Activated T-helper 2 cell treated with anti-CD3 and anti-CD28 coated beads, Interferon-gamma antibody, Interleukin-2, Interleukin-4, amounts not matched to agents 10 μg/mL and 5 μg/mL and 100 μg/mL, durations not matched to agents 14 hours and 24 hours and 36 hours (primary cell): ENCODE results near the gene GFAP. TPM values are rescaled to one million over a fixed set of nuclear protein-coding genes. Genes with fewer than 3 reads are reported as not detected.

Experiments
- DNase-seq: peaks from one replicate; pipeline ENCODE4 v3.0.0; 2021; ENCODE audit warnings: low spot score
- H3K27ac Mint-ChIP-seq: one replicate; pipeline ENCODE4 v1.8.0; 2021; ENCODE audit warnings: mixed read lengths
- H3K27me3 Mint-ChIP-seq: one replicate; pipeline ENCODE4 v1.8.0; 2021; ENCODE audit warnings: low read depth, mixed read lengths
- H3K36me3 Mint-ChIP-seq: one replicate; pipeline ENCODE4 v1.8.0; 2021; ENCODE audit warnings: low read depth, mixed read lengths
- H3K4me1 Mint-ChIP-seq: one replicate; pipeline ENCODE4 v1.8.0; 2021; ENCODE audit warnings: low read depth, mixed read lengths
- H3K4me3 Mint-ChIP-seq: one replicate; pipeline ENCODE4 v1.8.0; 2021; ENCODE audit warnings: low read depth, mild to moderate bottlenecking, moderate library complexity, mixed read lengths
- H3K9me3 Mint-ChIP-seq: one replicate; pipeline ENCODE4 v1.8.0; 2021; ENCODE audit warnings: mixed read lengths
- intact Hi-C: fragments of 100-400 bp; cut with micrococcal nuclease; formaldehyde crosslinking; loops from one replicate; pipeline ENCODE4 v1.15.1; 2023
- total RNA-seq: library from RNA; stranded (reverse); gene quantifications from 2 replicates; pipeline ENCODE4 v1.2.3, GENCODE V29; 2022

Gene GFAP
- total RNA-seq, 1 donor from 2014 or later = 0.34 TPM

- peaks cover 33% of the 10 kb centered on the region for H3K27me3 Mint-ChIP-seq
- DNase-seq = no peak
- no peak overlapping the region for H3K27ac Mint-ChIP-seq
- peaks cover 5% of the 10 kb centered on the region for H3K4me1 Mint-ChIP-seq
- no peak overlapping the region for H3K4me3 Mint-ChIP-seq
- no peaks in the 10 kb centered on the region for H3K9me3 Mint-ChIP-seq
- intact Hi-C loops = loop anchor here (10.0 kb wide), 1 partner anchor 277 kb away; no protein-coding TSS in a partner anchor
- H3K36me3 Mint-ChIP-seq = no peaks in the 10 kb centered on the region
These were observed 2.2 kb upstream of the GFAP start for GRCh38 chr17:44917456-44917855.

DNA sequence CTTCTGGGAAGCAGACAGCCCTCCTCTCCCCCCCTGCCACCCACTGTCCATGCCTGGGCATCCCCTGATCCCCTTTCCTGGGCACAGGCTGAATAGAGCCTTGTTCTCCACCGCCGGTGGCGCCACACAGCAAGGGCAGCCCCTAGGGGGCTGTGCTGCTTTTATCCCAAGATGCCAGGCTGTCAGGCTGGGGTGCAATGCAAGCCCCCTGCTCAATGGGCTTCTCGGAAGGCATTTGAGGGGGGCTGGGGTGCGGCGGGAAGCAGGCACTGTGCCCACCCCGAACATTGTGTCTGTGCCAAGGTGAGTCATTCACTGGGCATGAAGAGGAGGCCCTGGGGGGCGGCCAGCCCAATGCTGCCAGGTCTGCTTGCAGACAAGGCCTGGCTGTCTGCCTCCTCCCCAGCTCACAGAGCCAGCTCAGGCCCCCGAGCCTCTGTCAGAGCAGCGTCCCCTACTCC lies 1.5 kb upstream of the GFAP start:
- Mint-ChIP-seq H3K27ac (no peak overlapping the region), H3K27me3 (peaks cover 36% of the 10 kb centered on the region), H3K4me3 (no peak overlapping the region), H3K36me3 (no peaks in the 10 kb centered on the region), H3K9me3 (no peaks in the 10 kb centered on the region), H3K4me1 (peaks cover 5% of the 10 kb centered on the region)
- intact Hi-C loops = loop anchor here (10.0 kb wide), 1 partner anchor 278 kb away; no protein-coding TSS in a partner anchor
- DNase-seq = no peak

- Mint-ChIP-seq H3K4me3 (no peak overlapping the region), H3K36me3 (no peaks in the 10 kb centered on the region), H3K4me1 (peaks cover 5% of the 10 kb centered on the region), H3K27me3 (peaks cover 34% of the 10 kb centered on the region), H3K27ac (no peak overlapping the region), H3K9me3 (no peaks in the 10 kb centered on the region)
- no peak for DNase-seq
- intact Hi-C loops = loop anchor here (10.0 kb wide), 1 partner anchor 279 kb away; no protein-coding TSS in a partner anchor
These were observed 821 bp upstream of the GFAP start for GRCh38 chr17:44915862-44916780.

- no peak overlapping the region for H3K4me3 Mint-ChIP-seq
- peaks cover 33% of the 10 kb centered on the region for H3K27me3 Mint-ChIP-seq
- DNase-seq = no peak
- H3K4me1 Mint-ChIP-seq = peaks cover 7% of the 10 kb centered on the region
- H3K9me3 Mint-ChIP-seq = no peaks in the 10 kb centered on the region
- no peaks in the 10 kb centered on the region for H3K36me3 Mint-ChIP-seq
- no peak overlapping the region for H3K27ac Mint-ChIP-seq
- intact Hi-C loops = loop anchor here (10.0 kb wide), 1 partner anchor 280 kb away; no protein-coding TSS in a partner anchor
These were observed 515 bp downstream of the GFAP start for GRCh38 chr17:44914698-44915271.

- Mint-ChIP-seq H3K4me1 (peaks cover 7% of the 10 kb centered on the region), H3K4me3 (no peak overlapping the region), H3K36me3 (no peaks in the 10 kb centered on the region), H3K9me3 (no peaks in the 10 kb centered on the region), H3K27me3 (peaks cover 33% of the 10 kb centered on the region), H3K27ac (no peak overlapping the region)
- no peak for DNase-seq
- intact Hi-C loops = loop anchor here (10.0 kb wide), 1 partner anchor 281 kb away; no protein-coding TSS in a partner anchor
These were observed 1.2 kb downstream of the GFAP start for GRCh38 chr17:44914148-44914547.

GRCh38 chr17:44913676-44914075 lies 1.6 kb downstream of the GFAP start:
- Mint-ChIP-seq H3K4me3 (no peak overlapping the region), H3K36me3 (no peaks in the 10 kb centered on the region), H3K27me3 (peaks cover 33% of the 10 kb centered on the region), H3K4me1 (peaks cover 7% of the 10 kb centered on the region), H3K9me3 (no peaks in the 10 kb centered on the region), H3K27ac (no peak overlapping the region)
- intact Hi-C loops = loop anchor here (10.0 kb wide), 1 partner anchor 281 kb away; no protein-coding TSS in a partner anchor
- no peak for DNase-seq

DNA sequence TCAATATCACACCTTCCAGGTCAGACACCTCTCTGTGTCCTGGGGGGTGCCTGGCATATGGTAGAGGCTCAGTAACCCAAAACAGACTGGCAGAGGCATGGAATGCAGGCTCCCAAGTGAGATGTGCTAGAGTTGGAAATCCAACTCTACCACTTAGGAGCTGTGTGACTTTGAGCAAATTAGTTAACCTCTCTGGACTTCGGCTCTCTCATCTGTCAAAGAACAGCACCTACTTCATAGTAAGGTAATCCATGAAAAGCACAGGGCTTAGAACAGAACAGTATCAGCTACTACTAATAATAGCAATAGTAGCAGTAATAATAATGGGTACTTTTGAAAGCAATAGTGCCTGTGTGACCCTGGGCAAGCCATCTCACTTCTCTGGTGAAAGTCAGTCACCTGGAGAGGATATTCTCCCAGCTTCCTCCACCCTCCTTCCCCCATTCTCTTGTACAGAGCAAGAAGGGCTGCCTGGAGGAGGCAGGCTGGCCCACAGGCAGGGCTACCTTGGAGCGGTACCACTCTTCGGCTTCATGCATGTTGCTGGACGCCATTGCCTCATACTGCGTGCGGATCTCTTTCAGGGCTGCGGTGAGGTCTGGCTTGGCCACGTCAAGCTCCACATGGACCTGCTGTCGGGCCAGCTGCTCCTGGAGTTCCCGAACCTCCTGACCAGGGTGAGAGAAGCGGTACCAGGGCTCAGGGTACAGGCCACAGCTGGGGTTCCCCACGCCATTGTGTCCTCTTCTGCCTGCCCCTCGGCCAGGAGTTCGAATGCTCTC lies 2.3 kb downstream of the GFAP start:
- Mint-ChIP-seq H3K27ac (no peak overlapping the region), H3K36me3 (no peaks in the 10 kb centered on the region), H3K4me1 (peaks cover 7% of the 10 kb centered on the region), H3K27me3 (peaks cover 30% of the 10 kb centered on the region), H3K9me3 (no peaks in the 10 kb centered on the region), H3K4me3 (peak overlapping the region; percentile 20)
- intact Hi-C loops = loop anchor here (10.0 kb wide), 1 partner anchor 282 kb away; no protein-coding TSS in a partner anchor
- no peak for DNase-seq

GRCh38 chr17:44911133-44912001 lies 3.9 kb downstream of the GFAP start:
- intact Hi-C loops = loop anchor here (10.0 kb wide), 1 partner anchor 283 kb away; no protein-coding TSS in a partner anchor
- Mint-ChIP-seq H3K27me3 (peaks cover 28% of the 10 kb centered on the region), H3K4me3 (peak overlapping the region; percentile 15), H3K36me3 (no peaks in the 10 kb centered on the region), H3K9me3 (no peaks in the 10 kb centered on the region), H3K4me1 (peaks cover 7% of the 10 kb centered on the region), H3K27ac (no peak overlapping the region)
- DNase-seq = peak; percentile 39

GRCh38 chr17:44910231-44911106 lies 4.8 kb downstream of the GFAP start:
- H3K27ac Mint-ChIP-seq = no peak overlapping the region
- no peaks in the 10 kb centered on the region for H3K36me3 Mint-ChIP-seq
- peaks cover 28% of the 10 kb centered on the region for H3K27me3 Mint-ChIP-seq
- DNase-seq = no peak
- intact Hi-C loops = loop anchor here (10.0 kb wide), 1 partner anchor 284 kb away; no protein-coding TSS in a partner anchor
- H3K4me3 Mint-ChIP-seq = no peak overlapping the region
- H3K9me3 Mint-ChIP-seq = no peaks in the 10 kb centered on the region
- H3K4me1 Mint-ChIP-seq = peaks cover 7% of the 10 kb centered on the region

- no peak for DNase-seq
- H3K36me3 Mint-ChIP-seq = no peaks in the 10 kb centered on the region
- H3K4me3 Mint-ChIP-seq = no peak overlapping the region
- intact Hi-C loops = loop anchor here (10.0 kb wide), 1 partner anchor 285 kb away; no protein-coding TSS in a partner anchor
- peaks cover 7% of the 10 kb centered on the region for H3K4me1 Mint-ChIP-seq
- H3K27ac Mint-ChIP-seq = no peak overlapping the region
- no peaks in the 10 kb centered on the region for H3K9me3 Mint-ChIP-seq
- peaks cover 28% of the 10 kb centered on the region for H3K27me3 Mint-ChIP-seq
These were observed 5.6 kb downstream of the GFAP start for GRCh38 chr17:44909681-44910144.
